HG02981 (cell line): ENCODE measurements around the gene CPO.

Source experiments
- ATAC-seq: cut with Tn5 transposase; IDR thresholded peaks from one replicate; pipeline ENCODE4 v1.9.1; 2021; ENCODE audit warnings: mild to moderate bottlenecking, moderate library complexity; ENCODE audit not compliant: unreplicated experiment

Gene CPO

GRCh38 chr2:207012461-207012860, 73.1 kb downstream of the CPO start:
- ATAC-seq: no peak

- ATAC-seq: no peak
These were observed 75.1 kb downstream of the CPO start for GRCh38 chr2:207014424-207014823.

GRCh38 chr2:207015901-207016300, 76.6 kb downstream of the CPO start:
- ATAC-seq: no peak
